Stimulated activated naive B cell treated with anti-CD40 and anti-IgM and Interleukin-4, amounts not matched to agents 10 μg/mL and 1 μg/mL and 100 μg/mL, for 72 hours (primary cell): ENCODE measurements around the gene TTC39C.
"Not testable (repeated sequence)": the region's sequence is repeated elsewhere in the genome, so short reads cannot be mapped to it uniquely, and the experiment has no call there.

Experiments
- ATAC-seq, 2 donors: fragments of 150-1000 bp; cut with Tn5 transposase; replicated peaks; 2 replicates each; pipeline ENCODE4 v1.10.0; 2021; ENCODE audit warnings: moderate library complexity in 1 of 2
- DNase-seq: peaks from one replicate; pipeline ENCODE4 v3.0.0; 2021
- H3K27ac Mint-ChIP-seq: one replicate; pipeline ENCODE4 v1.8.0; 2022; ENCODE audit warnings: mild to moderate bottlenecking, mixed read lengths
- H3K27me3 Mint-ChIP-seq, 2 donors: one replicate each; pipeline ENCODE4 v1.8.0; 2022; ENCODE audit warnings: mixed read lengths in 2 of 2
- H3K36me3 Mint-ChIP-seq, 2 donors: one replicate each; pipeline ENCODE4 v1.8.0; 2022; ENCODE audit warnings: mixed read lengths in 2 of 2, mild to moderate bottlenecking in 1 of 2
- H3K4me1 Mint-ChIP-seq, 2 donors: one replicate each; pipeline ENCODE4 v1.8.0; 2022; ENCODE audit warnings: mixed read lengths in 2 of 2, mild to moderate bottlenecking in 1 of 2
- H3K4me3 Mint-ChIP-seq, 2 donors: one replicate each; pipeline ENCODE4 v1.8.0; 2022; ENCODE audit warnings: mild to moderate bottlenecking in 2 of 2, mixed read lengths in 2 of 2, moderate library complexity in 1 of 2
- H3K9me3 Mint-ChIP-seq, 2 donors: one replicate each; pipeline ENCODE4 v1.8.0; 2022; ENCODE audit warnings: mixed read lengths in 2 of 2, mild to moderate bottlenecking in 1 of 2

TTC39C gene

DNA sequence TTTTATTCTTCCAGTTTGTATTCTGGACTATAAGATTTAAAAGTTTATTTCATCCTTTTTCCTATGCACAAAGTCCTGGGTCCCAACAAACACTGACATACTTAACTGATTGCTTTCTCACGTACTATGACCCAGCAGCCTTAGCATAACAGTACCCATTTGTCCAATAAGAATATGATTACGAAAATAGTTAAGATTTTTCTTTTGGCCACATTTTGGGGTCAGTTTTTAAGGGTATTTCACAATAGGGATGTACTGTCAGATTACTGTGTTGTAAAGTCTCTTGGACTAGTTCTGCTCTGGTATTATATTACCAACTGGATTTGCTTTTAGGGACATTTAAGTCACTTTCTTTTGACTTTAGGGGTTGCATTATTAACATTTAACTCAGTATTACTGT lies 46.1 kb downstream of the TTC39C start:
- no peak for ATAC-seq
- DNase-seq = no peak
- no peaks in the 10 kb centered on the region for H3K27me3 Mint-ChIP-seq
- H3K36me3 Mint-ChIP-seq = peaks cover 17% of the 10 kb centered on the region in 2 donors
- peaks cover 4 to 6% of the 10 kb centered on the region in 2 donors for H3K9me3 Mint-ChIP-seq
- no peak overlapping the region for H3K27ac Mint-ChIP-seq
- no peak overlapping the region for H3K4me3 Mint-ChIP-seq
- H3K4me1 Mint-ChIP-seq = peaks cover 20 to 36% of the 10 kb centered on the region in 2 donors

DNA sequence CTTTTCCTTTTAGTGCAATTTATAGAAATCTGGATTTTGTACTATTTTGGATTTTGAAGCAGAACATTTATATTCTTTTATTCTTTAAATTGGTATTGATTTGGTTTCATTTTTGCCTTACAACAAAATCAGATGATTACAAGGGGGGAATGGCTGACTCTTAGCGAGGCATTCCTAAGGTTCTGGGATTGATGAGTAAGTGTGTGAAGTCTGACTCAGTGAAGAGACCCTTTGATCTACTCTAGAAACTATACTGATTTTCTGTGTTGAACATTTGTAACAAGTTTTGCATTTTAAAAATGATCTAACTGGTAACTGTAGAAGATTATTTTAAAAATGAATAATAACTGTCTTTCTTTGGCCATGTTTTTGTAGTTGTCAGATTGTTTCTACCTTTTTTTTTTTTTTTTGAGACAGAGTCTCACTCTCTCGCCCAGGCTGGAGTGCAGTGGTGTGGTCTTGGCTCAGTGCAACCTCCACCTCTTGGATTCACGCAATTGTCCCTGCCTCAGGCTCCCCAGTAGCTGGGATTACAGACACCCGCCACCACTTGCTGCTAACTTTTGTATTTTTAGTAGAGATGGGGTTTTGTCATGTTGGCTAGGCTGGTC lies 48.7 kb downstream of the TTC39C start:
- no peaks in the 10 kb centered on the region for H3K27me3 Mint-ChIP-seq
- no peak for DNase-seq
- ATAC-seq = no peak
- no peak overlapping the region for H3K4me3 Mint-ChIP-seq
- H3K36me3 Mint-ChIP-seq = peaks cover 28 to 29% of the 10 kb centered on the region in 2 donors
- peaks cover 12 to 33% of the 10 kb centered on the region in 2 donors for H3K4me1 Mint-ChIP-seq
- H3K9me3 Mint-ChIP-seq = peaks cover 0 to 3% of the 10 kb centered on the region in 2 donors
- H3K27ac Mint-ChIP-seq = no peak overlapping the region

DNA sequence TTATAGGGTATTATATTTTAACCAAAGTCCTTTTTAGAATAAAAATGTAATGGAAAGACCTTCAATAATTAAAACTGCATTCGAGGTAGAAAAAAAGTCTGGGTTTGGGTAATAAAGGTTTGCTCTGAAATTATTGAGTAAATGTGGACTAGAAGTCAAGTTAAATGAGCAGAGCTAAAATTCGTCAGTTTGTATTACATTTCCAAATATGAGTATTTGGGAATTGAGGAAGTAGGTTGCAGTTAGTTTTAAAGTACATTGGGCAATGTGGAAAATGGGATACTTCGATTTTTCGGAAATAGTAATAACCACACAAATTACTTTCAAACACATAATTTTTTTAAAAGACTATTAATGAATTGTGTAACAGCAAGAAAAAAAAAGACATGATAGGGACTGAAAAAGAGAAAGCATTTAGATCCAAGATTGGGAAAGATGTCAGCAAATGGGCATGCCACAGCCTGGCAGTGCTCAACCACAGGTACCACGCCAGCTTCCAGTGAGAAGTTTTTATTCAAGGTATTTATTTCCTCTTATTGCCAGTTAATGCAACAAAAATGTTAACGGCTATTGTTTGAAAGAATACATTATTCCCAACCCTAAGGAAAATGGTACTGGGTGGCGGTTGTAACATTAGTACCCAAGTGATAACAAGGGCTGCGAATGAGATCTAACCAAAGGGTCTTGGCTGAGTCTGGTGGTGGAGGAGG lies 50.0 kb downstream of the TTC39C start:
- Mint-ChIP-seq H3K4me1 (peaks cover 9 to 36% of the 10 kb centered on the region in 2 donors), H3K36me3 (peaks cover 25 to 27% of the 10 kb centered on the region in 2 donors), H3K4me3 (no peak overlapping the region), H3K27me3 (no peaks in the 10 kb centered on the region), H3K27ac (no peak overlapping the region), H3K9me3 (peaks cover 0 to 2% of the 10 kb centered on the region in 2 donors)
- DNase-seq (no peak), ATAC-seq (no peak)

DNA sequence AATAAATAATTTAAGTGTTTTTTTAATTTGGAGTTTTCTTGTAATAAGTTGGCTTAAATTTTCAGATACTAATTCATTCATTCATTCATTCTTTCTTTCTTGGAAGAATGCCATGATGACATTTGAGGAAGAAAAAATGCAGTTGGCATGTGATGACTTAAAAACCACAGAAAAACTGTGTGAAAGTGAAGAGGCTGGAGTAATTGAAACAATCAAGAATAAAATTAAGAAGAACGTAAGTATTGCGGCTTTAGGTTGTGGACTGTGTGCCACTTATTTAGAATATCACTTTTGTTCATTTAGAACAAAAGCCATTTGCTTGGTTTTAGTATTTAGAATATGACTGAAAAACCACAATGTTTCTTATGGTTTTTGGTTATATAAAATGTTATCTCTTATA lies 51.4 kb downstream of the TTC39C start:
- no peak for ATAC-seq
- Mint-ChIP-seq H3K27ac (no peak overlapping the region), H3K9me3 (no peaks in the 10 kb centered on the region), H3K4me1 (peaks cover 12 to 42% of the 10 kb centered on the region in 2 donors), H3K27me3 (no peaks in the 10 kb centered on the region), H3K4me3 (no peak overlapping the region), H3K36me3 (peaks cover 27 to 33% of the 10 kb centered on the region in 2 donors)
- no peak for DNase-seq

DNA sequence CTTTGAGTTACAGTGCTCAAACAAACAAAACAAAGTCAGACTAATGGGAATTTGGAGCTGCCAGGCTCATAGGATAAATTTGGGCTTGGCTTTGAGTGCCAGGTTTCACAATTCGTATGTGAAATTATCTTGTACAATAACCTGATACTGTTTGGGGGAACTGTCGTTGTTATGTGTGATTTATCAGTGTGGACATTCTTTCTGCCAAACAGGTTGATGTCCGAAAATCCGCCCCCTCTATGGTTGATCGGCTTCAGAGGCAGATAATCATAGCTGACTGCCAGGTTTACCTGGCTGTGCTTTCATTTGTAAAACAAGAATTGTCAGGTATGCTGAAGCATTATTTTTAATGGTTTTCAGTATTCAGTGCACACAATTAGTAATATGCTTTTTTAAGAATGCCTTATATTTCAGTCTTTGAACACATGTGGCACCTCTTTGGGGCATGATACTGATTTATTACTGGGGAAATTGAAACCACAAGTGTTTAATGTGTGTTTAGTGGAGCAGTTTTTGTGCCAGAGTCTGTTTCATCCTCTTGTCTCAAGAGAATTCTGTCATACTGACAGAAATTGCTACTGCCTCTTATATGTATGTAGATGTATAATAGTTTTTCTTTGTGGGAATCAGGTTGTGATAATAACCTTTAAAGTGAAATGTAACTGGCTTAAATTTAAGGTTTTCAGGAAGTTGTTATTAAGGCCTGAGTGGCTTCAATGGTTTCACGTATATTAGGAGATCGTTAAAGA lies 54.6 kb downstream of the TTC39C start:
- Mint-ChIP-seq H3K4me1 (peaks cover 9 to 34% of the 10 kb centered on the region in 2 donors), H3K4me3 (no peak overlapping the region), H3K9me3 (peaks cover 0 to 3% of the 10 kb centered on the region in 2 donors), H3K27me3 (no peaks in the 10 kb centered on the region), H3K36me3 (peaks cover 42 to 51% of the 10 kb centered on the region in 2 donors), H3K27ac (no peak overlapping the region)
- ATAC-seq (peak; percentile 52 to 64), DNase-seq (no peak)

DNA sequence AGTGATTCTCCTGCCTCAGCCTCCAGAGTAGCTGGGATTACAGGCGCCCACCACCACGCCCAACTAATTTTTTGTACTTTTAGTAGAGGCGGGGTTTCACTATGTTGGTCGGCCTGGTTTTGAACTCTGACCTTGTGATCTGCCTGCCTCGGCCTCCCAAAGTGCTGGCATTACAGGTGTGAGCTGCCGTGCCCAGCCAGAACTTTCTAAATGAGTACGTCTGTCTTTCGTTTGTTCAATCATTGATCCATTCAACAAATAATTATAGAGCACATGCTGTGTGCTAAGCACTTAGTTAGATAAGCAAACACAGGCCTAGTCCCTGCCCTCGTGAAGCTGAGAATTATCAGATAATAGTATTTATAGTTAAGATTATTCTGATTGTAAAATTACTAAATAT lies 56.5 kb downstream of the TTC39C start:
- H3K27me3 Mint-ChIP-seq = no peaks in the 10 kb centered on the region
- no peak overlapping the region for H3K4me3 Mint-ChIP-seq

DNA sequence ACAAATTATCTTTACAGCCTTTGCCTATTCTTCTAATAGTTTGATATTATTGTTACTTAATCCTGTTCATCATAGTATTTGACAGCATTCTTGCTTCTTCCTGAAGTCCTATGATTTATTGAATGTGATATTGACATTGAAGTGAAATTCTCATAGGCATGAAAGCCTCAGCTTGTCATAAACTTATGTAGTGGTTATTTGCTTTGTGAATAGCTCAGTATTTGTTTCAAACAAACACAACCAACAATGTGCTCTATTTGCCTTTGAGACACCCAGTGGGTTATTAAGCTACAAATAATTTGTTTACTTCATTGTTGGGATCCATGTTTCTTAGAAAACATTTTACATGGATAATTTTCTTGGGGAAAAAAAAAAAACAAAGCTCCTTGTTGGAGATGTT lies 57.2 kb downstream of the TTC39C start:
- Mint-ChIP-seq H3K36me3 (peaks cover 47 to 48% of the 10 kb centered on the region in 2 donors), H3K27ac (no peak overlapping the region), H3K27me3 (no peaks in the 10 kb centered on the region), H3K4me3 (no peak overlapping the region), H3K4me1 (peaks cover 10 to 33% of the 10 kb centered on the region in 2 donors), H3K9me3 (peaks cover 2 to 5% of the 10 kb centered on the region in 2 donors)
- DNase-seq = no peak
- no peak for ATAC-seq

More for the DNA sequence above, 56.5 kb downstream of the TTC39C start:
- Mint-ChIP-seq H3K9me3 (peaks cover 2 to 5% of the 10 kb centered on the region in 2 donors), H3K4me1 (peaks cover 5 to 26% of the 10 kb centered on the region in 2 donors), H3K27ac (no peak overlapping the region), H3K36me3 (peaks cover 44 to 47% of the 10 kb centered on the region in 2 donors)
- DNase-seq = no peak
- ATAC-seq = no peak

DNA sequence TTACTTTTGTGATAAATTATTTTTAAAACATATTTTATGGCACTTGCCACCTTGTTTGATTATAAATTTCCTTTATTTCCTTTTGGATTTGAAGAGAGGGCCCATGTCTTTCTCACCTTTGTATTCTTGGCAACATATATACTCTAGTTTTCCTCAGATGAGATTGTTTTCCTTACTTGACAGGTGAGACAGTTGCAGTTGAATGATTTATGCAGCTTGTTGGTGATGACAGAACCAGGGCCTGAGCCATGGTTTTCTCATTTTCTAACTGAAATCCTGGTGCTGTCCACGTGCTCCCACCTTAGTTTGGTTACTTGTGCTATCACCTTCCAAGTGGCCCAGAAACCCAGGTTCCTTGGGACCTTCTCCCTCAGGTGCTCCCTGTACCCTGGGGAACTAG lies 58.2 kb downstream of the TTC39C start:
- H3K36me3 Mint-ChIP-seq = peaks cover 43 to 49% of the 10 kb centered on the region in 2 donors

DNA sequence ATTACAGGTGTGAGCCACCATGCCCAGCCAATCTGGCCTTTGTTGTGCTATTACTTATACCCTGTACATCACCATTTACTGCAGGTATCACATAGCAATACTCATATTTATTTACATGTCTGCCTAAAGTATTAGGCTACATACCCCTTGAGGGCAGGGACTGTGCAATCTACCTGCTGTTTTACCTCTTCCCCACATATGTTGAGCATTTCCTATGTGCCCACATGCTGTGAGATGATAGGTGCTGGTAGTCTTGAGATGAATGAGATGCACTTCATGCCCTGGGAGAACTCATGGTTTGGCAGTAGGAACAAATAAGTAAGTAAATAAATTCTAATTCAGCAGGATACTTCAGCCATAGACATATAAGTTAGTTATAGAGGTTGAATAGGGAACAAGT lies 59.2 kb downstream of the TTC39C start:
- Mint-ChIP-seq H3K36me3 (peaks cover 43 to 53% of the 10 kb centered on the region in 2 donors), H3K4me3 (no peak overlapping the region), H3K9me3 (peaks cover 2 to 5% of the 10 kb centered on the region in 2 donors), H3K27me3 (no peaks in the 10 kb centered on the region), H3K4me1 (peaks cover 10 to 27% of the 10 kb centered on the region in 2 donors), H3K27ac (no peak overlapping the region)
- DNase-seq (no peak), ATAC-seq (no peak)

More for the DNA sequence above, 58.2 kb downstream of the TTC39C start:
- H3K4me3 Mint-ChIP-seq = no peak overlapping the region
- peaks cover 2 to 5% of the 10 kb centered on the region in 2 donors for H3K9me3 Mint-ChIP-seq
- ATAC-seq (no peak), DNase-seq (no peak)
- H3K27ac Mint-ChIP-seq = no peak overlapping the region
- H3K4me1 Mint-ChIP-seq = peaks cover 10 to 31% of the 10 kb centered on the region in 2 donors
- no peaks in the 10 kb centered on the region for H3K27me3 Mint-ChIP-seq

DNA sequence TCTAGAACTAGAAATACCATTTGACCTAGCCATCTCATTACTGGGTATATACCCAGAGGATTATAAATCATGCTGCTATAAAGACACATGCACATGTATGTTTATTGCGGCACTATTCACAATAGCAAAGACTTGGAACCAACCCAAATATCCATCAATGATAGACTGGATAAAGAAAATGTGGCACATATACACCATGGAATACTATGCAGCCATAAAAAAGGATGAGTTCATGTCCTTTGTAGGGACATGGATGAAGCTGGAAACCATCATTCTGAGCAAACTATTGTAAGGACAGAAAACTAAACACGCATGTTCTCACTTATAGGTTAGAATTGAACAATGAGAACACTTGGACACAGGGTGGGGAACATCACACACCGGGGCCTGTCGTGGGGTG lies 60.2 kb downstream of the TTC39C start:
- DNase-seq, ATAC-seq, H3K9me3 Mint-ChIP-seq, H3K27me3 Mint-ChIP-seq, H3K4me3 Mint-ChIP-seq, H3K27ac Mint-ChIP-seq: not testable (repeated sequence)
- Mint-ChIP-seq H3K4me1 (peaks cover 10 to 19% of the 10 kb centered on the region in 2 donors), H3K36me3 (peaks cover 43 to 53% of the 10 kb centered on the region in 2 donors)

DNA sequence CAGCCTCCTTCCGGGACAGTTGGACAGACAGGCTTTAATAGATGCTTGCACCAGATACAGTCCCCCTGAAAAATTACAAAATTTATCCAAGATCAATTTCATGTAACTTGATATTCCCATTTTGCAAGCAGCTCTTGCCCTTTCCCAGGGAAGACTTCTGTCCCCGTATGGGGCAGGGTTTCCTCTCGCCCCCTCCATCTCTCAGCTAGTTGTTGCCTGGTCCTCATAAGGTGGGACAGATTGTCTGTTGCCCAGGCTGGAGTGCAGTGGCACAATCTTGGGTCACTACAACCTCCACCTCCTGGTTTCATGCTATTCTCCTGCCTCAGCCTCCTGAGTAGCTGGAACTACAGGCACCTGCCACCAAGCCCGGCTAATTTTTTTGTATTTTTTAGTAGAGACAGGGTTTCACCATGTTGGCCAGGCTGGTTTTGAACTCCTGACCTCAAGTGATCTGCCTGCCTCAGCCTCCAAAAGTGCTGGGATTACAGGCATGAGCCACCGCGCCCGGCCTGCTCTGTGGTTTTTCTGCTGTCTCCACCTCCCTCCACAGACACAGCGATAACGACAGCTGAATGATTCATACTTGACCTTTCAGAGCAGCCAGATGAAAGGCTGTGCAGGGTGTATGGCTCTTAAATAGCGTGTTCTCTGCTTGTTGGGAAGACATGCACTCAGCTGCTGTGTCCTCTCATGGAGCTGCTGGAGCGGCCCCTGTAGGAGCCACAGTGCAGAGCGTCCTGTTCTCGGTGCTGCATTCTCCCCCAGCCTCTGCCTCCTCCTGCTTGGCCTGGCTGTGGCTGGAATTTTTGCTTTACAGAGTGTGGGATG lies 61.4 kb downstream of the TTC39C start:
- H3K4me3 Mint-ChIP-seq = peak overlapping the region; percentile 10 to 35
- peaks cover 5 to 11% of the 10 kb centered on the region in 2 donors for H3K4me1 Mint-ChIP-seq
- peaks cover 35 to 52% of the 10 kb centered on the region in 2 donors for H3K36me3 Mint-ChIP-seq

DNA sequence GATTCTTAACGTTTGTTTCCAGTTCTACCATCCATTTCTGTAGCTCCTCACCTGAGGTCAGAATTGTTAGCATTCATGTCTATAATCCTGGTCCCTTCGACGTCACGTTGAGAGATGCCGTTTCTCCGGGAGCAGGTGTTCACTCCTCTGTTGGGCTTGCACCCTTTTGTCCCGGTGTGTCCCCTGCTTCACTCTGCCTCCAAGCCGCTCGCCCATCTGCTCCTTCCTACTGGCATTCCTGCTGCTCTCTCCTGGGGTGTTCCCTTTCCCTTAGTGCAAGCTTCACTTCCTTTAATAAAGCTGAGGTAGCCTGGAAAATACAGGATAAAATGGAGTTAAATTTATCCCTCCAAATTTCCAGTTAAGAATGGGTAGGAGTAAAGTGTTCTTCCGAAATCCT lies 62.4 kb downstream of the TTC39C start:
- ATAC-seq = no peak
- no peak for DNase-seq
- no peak overlapping the region for H3K27ac Mint-ChIP-seq
- H3K9me3 Mint-ChIP-seq = peaks cover 2 to 5% of the 10 kb centered on the region in 2 donors
- no peak overlapping the region for H3K4me3 Mint-ChIP-seq
- H3K4me1 Mint-ChIP-seq = peaks cover 5 to 11% of the 10 kb centered on the region in 2 donors
- no peaks in the 10 kb centered on the region for H3K27me3 Mint-ChIP-seq
- H3K36me3 Mint-ChIP-seq = peaks cover 33 to 52% of the 10 kb centered on the region in 2 donors

More for the DNA sequence above, 61.4 kb downstream of the TTC39C start:
- Mint-ChIP-seq H3K9me3 (peaks cover 2 to 5% of the 10 kb centered on the region in 2 donors), H3K27me3 (no peaks in the 10 kb centered on the region), H3K27ac (peak overlapping the region; percentile 67)
- DNase-seq (peak; percentile 50), ATAC-seq (peak; percentile 100)

DNA sequence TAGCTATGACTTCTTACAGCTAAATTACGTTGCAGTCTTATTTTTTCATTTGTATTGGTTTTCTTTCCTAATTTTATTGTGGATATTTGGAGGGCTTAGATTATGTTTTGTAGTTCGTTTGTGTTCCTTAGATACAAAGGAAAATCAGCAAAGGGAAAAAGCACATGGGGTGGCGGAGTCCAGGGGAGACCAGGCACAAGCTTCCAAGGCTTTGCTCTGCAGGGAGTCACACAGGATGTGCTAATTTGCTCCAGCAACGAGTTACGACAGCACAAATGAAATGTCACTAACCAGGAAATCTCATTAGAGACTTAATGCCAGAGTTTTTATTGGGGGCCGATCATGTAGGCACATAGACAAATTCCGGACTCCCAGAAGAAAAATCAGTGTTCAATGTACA lies 63.8 kb downstream of the TTC39C start:
- H3K27me3 Mint-ChIP-seq = no peaks in the 10 kb centered on the region
- no peak overlapping the region for H3K27ac Mint-ChIP-seq
- no peak overlapping the region for H3K4me3 Mint-ChIP-seq
- H3K4me1 Mint-ChIP-seq = peaks cover 5 to 11% of the 10 kb centered on the region in 2 donors
- peaks cover 27 to 44% of the 10 kb centered on the region in 2 donors for H3K36me3 Mint-ChIP-seq
- ATAC-seq (no peak), DNase-seq (no peak)
- peaks cover 2 to 5% of the 10 kb centered on the region in 2 donors for H3K9me3 Mint-ChIP-seq
